Neural progenitor cell (in vitro differentiated cells): ENCODE data around the gene LILRA6.

Source experiments
- CTCF ChIP-seq: fragments of 200-600 bp; sonication (generic); IDR thresholded peaks from 2 replicates; pipeline ENCODE4 v1.5.1; 2017; ENCODE audit warnings: antibody characterized with exemption, mild to moderate bottlenecking
- EZH2 ChIP-seq: fragments of 200-600 bp; sonication (generic); IDR thresholded peaks from 2 replicates; pipeline ENCODE4 v1.6.1; 2017; ENCODE audit warnings: antibody characterized with exemption, mild to moderate bottlenecking, moderate library complexity

- TF ChIP-seq CTCF (no peak), EZH2 (no peak)
Measured at GRCh38 chr19:54191811-54192453, 50.7 kb downstream of the LILRA6 start.
